GM23338 (cell line): ENCODE results near the gene MAP3K6.

Source experiments
- EZH2phosphoT487 ChIP-seq: fragments of 200-600 bp; sonication (generic); IDR thresholded peaks from one replicate; pipeline ENCODE4 v1.8.1; 2018; ENCODE audit warnings: antibody characterized with exemption; ENCODE audit not compliant: unreplicated experiment
- JUNB ChIP-seq: IDR thresholded peaks from one replicate; pipeline ENCODE4 v1.6.1; 2016; ENCODE audit warnings: antibody characterized with exemption; ENCODE audit not compliant: unreplicated experiment
- NANOG ChIP-seq: IDR thresholded peaks from 2 replicates; pipeline ENCODE4 v1.6.1; 2016; ENCODE audit warnings: antibody characterized with exemption, borderline replicate concordance
- POLR2AphosphoS5 ChIP-seq: IDR thresholded peaks from 2 replicates; pipeline ENCODE4 v1.6.1; 2016; ENCODE audit warnings: antibody characterized with exemption, low read depth
- ZNF114 ChIP-seq: fragments of 250-450 bp; sonication (Bioruptor Pico); IDR thresholded peaks from 2 replicates; pipeline ENCODE4 v1.5.0; 2020; ENCODE audit warnings: mild to moderate bottlenecking, moderate library complexity
- TF ChIP-seq, protein P1 (sequence below): IDR thresholded peaks from 2 replicates; pipeline ENCODE4 v1.6.1; 2016; ENCODE audit warnings: antibody characterized with exemption
- TF ChIP-seq, protein P2 (sequence below), 2 experiments: fragments of 200-600 bp in 1 of 2; sonication (generic) in 1 of 2; conservative IDR thresholded peaks; 2 replicates each; pipeline versions ENCODE4 v1.5.1 to v1.6.1; 2016 to 2017; ENCODE audit warnings: antibody characterized with exemption in 2 of 2, low read depth in 2 of 2, mild to moderate bottlenecking in 2 of 2, moderate library complexity in 1 of 2
- TF ChIP-seq, protein P3 (sequence below): IDR thresholded peaks from one replicate; pipeline ENCODE4 v1.6.1; 2018; ENCODE audit warnings: antibody characterized with exemption; ENCODE audit not compliant: unreplicated experiment

DNA sequence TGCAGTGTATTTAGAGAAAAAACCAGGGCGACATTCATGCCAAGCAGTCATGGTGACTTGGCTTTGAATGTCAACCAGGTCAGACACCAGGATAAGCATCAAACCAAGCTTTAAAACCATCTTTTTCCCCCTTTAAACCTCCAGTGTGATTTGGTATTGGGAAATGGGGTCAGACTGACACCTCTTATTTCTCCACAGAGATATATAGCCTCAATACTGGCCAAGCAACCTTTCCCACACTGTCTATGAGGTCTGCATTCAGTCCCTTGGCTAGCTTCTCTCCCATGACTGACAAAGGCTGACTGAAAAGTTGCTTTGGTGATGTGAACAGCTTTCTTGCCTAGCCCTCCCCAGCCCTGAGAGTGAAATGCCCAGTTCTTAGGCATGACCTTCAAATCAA is 47.3 kb upstream of the MAP3K6 start:
- TF ChIP-seq, protein P1, sequence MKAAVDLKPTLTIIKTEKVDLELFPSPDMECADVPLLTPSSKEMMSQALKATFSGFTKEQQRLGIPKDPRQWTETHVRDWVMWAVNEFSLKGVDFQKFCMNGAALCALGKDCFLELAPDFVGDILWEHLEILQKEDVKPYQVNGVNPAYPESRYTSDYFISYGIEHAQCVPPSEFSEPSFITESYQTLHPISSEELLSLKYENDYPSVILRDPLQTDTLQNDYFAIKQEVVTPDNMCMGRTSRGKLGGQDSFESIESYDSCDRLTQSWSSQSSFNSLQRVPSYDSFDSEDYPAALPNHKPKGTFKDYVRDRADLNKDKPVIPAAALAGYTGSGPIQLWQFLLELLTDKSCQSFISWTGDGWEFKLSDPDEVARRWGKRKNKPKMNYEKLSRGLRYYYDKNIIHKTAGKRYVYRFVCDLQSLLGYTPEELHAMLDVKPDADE: no peak
- TF ChIP-seq ZNF114 (no peak), EZH2phosphoT487 (no peak), POLR2AphosphoS5 (no peak), JUNB (no peak), NANOG (no peak)
- TF ChIP-seq, protein P2, sequence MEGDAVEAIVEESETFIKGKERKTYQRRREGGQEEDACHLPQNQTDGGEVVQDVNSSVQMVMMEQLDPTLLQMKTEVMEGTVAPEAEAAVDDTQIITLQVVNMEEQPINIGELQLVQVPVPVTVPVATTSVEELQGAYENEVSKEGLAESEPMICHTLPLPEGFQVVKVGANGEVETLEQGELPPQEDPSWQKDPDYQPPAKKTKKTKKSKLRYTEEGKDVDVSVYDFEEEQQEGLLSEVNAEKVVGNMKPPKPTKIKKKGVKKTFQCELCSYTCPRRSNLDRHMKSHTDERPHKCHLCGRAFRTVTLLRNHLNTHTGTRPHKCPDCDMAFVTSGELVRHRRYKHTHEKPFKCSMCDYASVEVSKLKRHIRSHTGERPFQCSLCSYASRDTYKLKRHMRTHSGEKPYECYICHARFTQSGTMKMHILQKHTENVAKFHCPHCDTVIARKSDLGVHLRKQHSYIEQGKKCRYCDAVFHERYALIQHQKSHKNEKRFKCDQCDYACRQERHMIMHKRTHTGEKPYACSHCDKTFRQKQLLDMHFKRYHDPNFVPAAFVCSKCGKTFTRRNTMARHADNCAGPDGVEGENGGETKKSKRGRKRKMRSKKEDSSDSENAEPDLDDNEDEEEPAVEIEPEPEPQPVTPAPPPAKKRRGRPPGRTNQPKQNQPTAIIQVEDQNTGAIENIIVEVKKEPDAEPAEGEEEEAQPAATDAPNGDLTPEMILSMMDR (conservative IDR thresholded peaks at IDR 0.05; ENCODE audit: low read depth in 2 of 2): no peak
- TF ChIP-seq, protein P3, sequence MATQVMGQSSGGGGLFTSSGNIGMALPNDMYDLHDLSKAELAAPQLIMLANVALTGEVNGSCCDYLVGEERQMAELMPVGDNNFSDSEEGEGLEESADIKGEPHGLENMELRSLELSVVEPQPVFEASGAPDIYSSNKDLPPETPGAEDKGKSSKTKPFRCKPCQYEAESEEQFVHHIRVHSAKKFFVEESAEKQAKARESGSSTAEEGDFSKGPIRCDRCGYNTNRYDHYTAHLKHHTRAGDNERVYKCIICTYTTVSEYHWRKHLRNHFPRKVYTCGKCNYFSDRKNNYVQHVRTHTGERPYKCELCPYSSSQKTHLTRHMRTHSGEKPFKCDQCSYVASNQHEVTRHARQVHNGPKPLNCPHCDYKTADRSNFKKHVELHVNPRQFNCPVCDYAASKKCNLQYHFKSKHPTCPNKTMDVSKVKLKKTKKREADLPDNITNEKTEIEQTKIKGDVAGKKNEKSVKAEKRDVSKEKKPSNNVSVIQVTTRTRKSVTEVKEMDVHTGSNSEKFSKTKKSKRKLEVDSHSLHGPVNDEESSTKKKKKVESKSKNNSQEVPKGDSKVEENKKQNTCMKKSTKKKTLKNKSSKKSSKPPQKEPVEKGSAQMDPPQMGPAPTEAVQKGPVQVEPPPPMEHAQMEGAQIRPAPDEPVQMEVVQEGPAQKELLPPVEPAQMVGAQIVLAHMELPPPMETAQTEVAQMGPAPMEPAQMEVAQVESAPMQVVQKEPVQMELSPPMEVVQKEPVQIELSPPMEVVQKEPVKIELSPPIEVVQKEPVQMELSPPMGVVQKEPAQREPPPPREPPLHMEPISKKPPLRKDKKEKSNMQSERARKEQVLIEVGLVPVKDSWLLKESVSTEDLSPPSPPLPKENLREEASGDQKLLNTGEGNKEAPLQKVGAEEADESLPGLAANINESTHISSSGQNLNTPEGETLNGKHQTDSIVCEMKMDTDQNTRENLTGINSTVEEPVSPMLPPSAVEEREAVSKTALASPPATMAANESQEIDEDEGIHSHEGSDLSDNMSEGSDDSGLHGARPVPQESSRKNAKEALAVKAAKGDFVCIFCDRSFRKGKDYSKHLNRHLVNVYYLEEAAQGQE: no peak
